H1 (cell line): ENCODE results near the gene BEAN1. TPM values are rescaled to one million over a fixed set of nuclear protein-coding genes. Genes with fewer than 3 reads are reported as not detected.

ENCODE experiments used
- CTCF ChIA-PET: fragments of 300-600 bp; sonication (Branson Sonifier 250); formaldehyde crosslinking; loops from one replicate; lab custom pipeline; 2021; ENCODE audit not compliant: partially characterized antibody; lab: Charles Lee
- POLR2A ChIA-PET: fragments of 300-600 bp; sonication (Branson Sonifier 250); formaldehyde crosslinking; loops from one replicate; lab custom pipeline; 2021; ENCODE audit warnings: inconsistent platforms; ENCODE audit not compliant: partially characterized antibody; lab: Charles Lee
- DNase-seq, 2 experiments: peaks; one replicate each; pipeline versions ENCODE4 v3.0.0 to v3.0.0-alpha.2; 2010 to 2022; ENCODE audit warnings: low spot score in 2 of 2, low read depth in 1 of 2, mixed read lengths in 1 of 2
- FAIRE-seq: peaks from 2 replicates; lab custom pipeline; 2011; peaks lifted over from hg19 to GRCh38; lab: Jason Lieb, UNC
- H2AFZ ChIP-seq: 2 replicates; pipeline ENCODE4 v1.8.1; 2012; ENCODE audit warnings: low read length, inconsistent platforms
- H2AK5ac ChIP-seq: 2 replicates; pipeline ENCODE4 v1.6.1; 2013; ENCODE audit warnings: low read depth, low read length
- H2BK120ac ChIP-seq: replicated peaks from 2 replicates; pipeline ENCODE3; 2013; ENCODE audit warnings: low read depth, low read length, inconsistent platforms
- H2BK12ac ChIP-seq: 2 replicates; pipeline ENCODE4 v1.6.1; 2013; ENCODE audit warnings: low read depth, low read length
- H2BK15ac ChIP-seq: 2 replicates; pipeline ENCODE4 v1.6.1; 2013; ENCODE audit warnings: low read length
- H2BK20ac ChIP-seq: 2 replicates; pipeline ENCODE4 v1.6.1; 2013; ENCODE audit warnings: low read length
- H2BK5ac ChIP-seq: 2 replicates; pipeline ENCODE4 v1.6.1; 2013; ENCODE audit warnings: low read depth, low read length
- H3K14ac ChIP-seq: 2 replicates; pipeline ENCODE4 v1.6.1; 2013; ENCODE audit warnings: inconsistent platforms; ENCODE audit not compliant: insufficient read length
- H3K18ac ChIP-seq: 2 replicates; pipeline ENCODE4 v1.6.1; 2013; ENCODE audit warnings: low read length; ENCODE audit errors: extremely low read depth
- H3K23ac ChIP-seq: 2 replicates; pipeline ENCODE4 v1.6.1; 2013; ENCODE audit warnings: inconsistent platforms; ENCODE audit not compliant: insufficient read length
- H3K23me2 ChIP-seq: 2 replicates; pipeline ENCODE4 v1.6.1; 2013; ENCODE audit warnings: low read depth, low read length
- H3K27ac ChIP-seq: 2 replicates; pipeline ENCODE4 v1.6.1; 2011; ENCODE audit warnings: low read depth, low read length, inconsistent platforms
- H3K27me3 ChIP-seq, 4 experiments: replicated peaks in 1 of 4; 1 replicate in 1 of 4; 2 replicates in 3 of 4; pipeline versions ENCODE4 v1.6.1 to v1.8.1; 2011 to 2013; ENCODE audit warnings: low read length in 3 of 4, mild to moderate bottlenecking in 3 of 4, inconsistent platforms in 2 of 4, mixed read lengths in 2 of 4, moderate library complexity in 1 of 4; ENCODE audit not compliant: control insufficient read depth in 3 of 4, insufficient read depth in 3 of 4; ENCODE audit errors: extremely low read depth in 1 of 4
- H3K36me3 ChIP-seq, 4 experiments: 2 replicates each; pipeline versions ENCODE4 v1.6.1 to v1.8.1; 2011 to 2013; ENCODE audit warnings: mild to moderate bottlenecking in 4 of 4, low read length in 3 of 4, moderate library complexity in 2 of 4, control low read depth in 1 of 4, inconsistent platforms in 1 of 4; ENCODE audit not compliant: insufficient read depth in 4 of 4, control insufficient read depth in 2 of 4
- H3K4ac ChIP-seq: replicated peaks from 2 replicates; pipeline ENCODE3; 2013; ENCODE audit warnings: low read length, low read depth, mixed read lengths, inconsistent platforms; ENCODE audit not compliant: insufficient read length
- H3K4me1 ChIP-seq, 4 experiments: replicated peaks in 1 of 4; 1 replicate in 1 of 4; 2 replicates in 3 of 4; pipeline versions ENCODE4 v1.6.1 to v1.8.1; 2011 to 2013; ENCODE audit warnings: low read length in 3 of 4, inconsistent platforms in 2 of 4, mixed read lengths in 1 of 4; ENCODE audit not compliant: insufficient read depth in 4 of 4, control insufficient read depth in 3 of 4
- H3K4me2 ChIP-seq, 2 experiments: 2 replicates each; pipeline versions ENCODE4 v1.6.1 to v1.8.1; 2011 to 2013; ENCODE audit warnings: low read depth in 2 of 2, low read length in 2 of 2, control low read depth in 1 of 2, inconsistent platforms in 1 of 2, mild to moderate bottlenecking in 1 of 2; ENCODE audit not compliant: insufficient read depth in 1 of 2
- H3K4me3 ChIP-seq, 4 experiments: fragments of 200-600, 300-600 bp in 1 of 4; sonication (generic), shearing (Covaris generic), sonication (Bioruptor Twin) in 1 of 4; 2 replicates each; pipeline versions ENCODE4 v1.5.1 to v1.8.1; 2011 to 2016; ENCODE audit warnings: low read length in 4 of 4, low read depth in 3 of 4, control low read depth in 2 of 4, inconsistent platforms in 2 of 4, mild to moderate bottlenecking in 2 of 4, mixed read lengths in 1 of 4, moderate library complexity in 1 of 4; ENCODE audit not compliant: insufficient read depth in 2 of 4; ENCODE audit errors: extremely low read depth in 1 of 4
- H3K56ac ChIP-seq: replicated peaks from 2 replicates; pipeline ENCODE3; 2013; ENCODE audit warnings: low read depth, mild to moderate bottlenecking, mixed read lengths, low read length, inconsistent platforms; ENCODE audit not compliant: insufficient read length
- H3K79me1 ChIP-seq: 2 replicates; pipeline ENCODE4 v1.6.1; 2013; ENCODE audit warnings: low read depth, low read length, control low read depth
- H3K79me2 ChIP-seq, 2 experiments: 2 replicates each; pipeline versions ENCODE4 v1.6.1 to v1.8.1; 2012 to 2013; ENCODE audit warnings: low read length in 2 of 2, mild to moderate bottlenecking in 2 of 2, inconsistent platforms in 1 of 2; ENCODE audit not compliant: insufficient read depth in 2 of 2, control insufficient read depth in 1 of 2
- H3K9ac ChIP-seq, 4 experiments: replicated peaks in 1 of 4; 1 replicate in 1 of 4; 2 replicates in 3 of 4; pipeline versions ENCODE4 v1.6.1 to v1.8.1; 2011 to 2013; ENCODE audit warnings: low read depth in 3 of 4, low read length in 3 of 4, control low read depth in 2 of 4, mild to moderate bottlenecking in 2 of 4, moderate library complexity in 2 of 4, inconsistent platforms in 1 of 4; ENCODE audit errors: extremely low read depth in 1 of 4
- H3K9me3 ChIP-seq, 2 experiments: 2 replicates each; pipeline versions ENCODE4 v1.6.1 to v1.8.1; 2012 to 2013; ENCODE audit warnings: mild to moderate bottlenecking in 2 of 2, moderate library complexity in 2 of 2, control low read depth in 1 of 2, inconsistent platforms in 1 of 2, low read depth in 1 of 2, low read length in 1 of 2, mixed read lengths in 1 of 2; ENCODE audit not compliant: insufficient read depth in 2 of 2
- H4K20me1 ChIP-seq, 2 experiments: replicated peaks in 1 of 2; 2 replicates each; pipeline versions ENCODE3 to v1.8.1; 2011 to 2013; ENCODE audit warnings: inconsistent platforms in 2 of 2, low read length in 2 of 2, mild to moderate bottlenecking in 1 of 2; ENCODE audit not compliant: insufficient read depth in 2 of 2, control insufficient read depth in 1 of 2
- H4K5ac ChIP-seq: 2 replicates; pipeline ENCODE4 v1.6.1; 2013; ENCODE audit warnings: low read length, low read depth, mixed read lengths, inconsistent platforms; ENCODE audit not compliant: insufficient read length
- H4K8ac ChIP-seq: 2 replicates; pipeline ENCODE4 v1.8.0; 2013; ENCODE audit warnings: mild to moderate bottlenecking, moderate library complexity, low read length, inconsistent platforms; ENCODE audit not compliant: insufficient read depth; ENCODE audit errors: extremely low read depth
- H4K91ac ChIP-seq: replicated peaks from 2 replicates; pipeline ENCODE3; 2013; ENCODE audit warnings: low read length, mixed read lengths, inconsistent platforms; ENCODE audit not compliant: insufficient read length
- NRF1 ChIP-seq: IDR thresholded peaks from 2 replicates; pipeline ENCODE4 v1.6.1; 2011; ENCODE audit warnings: mild to moderate bottlenecking, low read depth, low read length, improper control_type of control experiment
- WGBS, 2 experiments: shearing (Covaris generic) in 1 of 2; methylation state at CpG; one replicate each; pipeline versions ENCODE4 v1.1.6 to v1.1.7; 2013 to 2015; ENCODE audit warnings: low lambda C conversion rate in 2 of 2, mixed read lengths in 2 of 2, inconsistent platforms in 1 of 2, low coverage in 1 of 2, missing lambda C conversion rate in 1 of 2; ENCODE audit not compliant: insufficient replicate concordance in 2 of 2, insufficient coverage in 1 of 2, insufficient read length in 1 of 2; ENCODE audit errors: extremely low coverage in 1 of 2, missing lambda C conversion rate in 1 of 2; 5-methylcytosine and 5-hydroxymethylcytosine counted together
- polyA plus RNA-seq, 7 experiments: library from polyadenylated mRNA; depleted of rRNA in 3 of 7; stranded (reverse) in 5 of 7; unstranded in 2 of 7; fragments of >200 nt in 5 of 7; fragments of 200-250 nt in 2 of 7; gene quantifications; 1 replicate in 5 of 7; 2 replicates in 1 of 7; 4 replicates in 1 of 7; pipeline versions ENCODE4 v1.2.1 to v1.2.3, GENCODE V29; 2011 to 2013; ENCODE audit warnings: missing spikeins in 2 of 7, mixed read lengths in 2 of 7
- total RNA-seq: library from RNA; stranded (reverse); fragmentation: NEBNext Ultra II Directional; extraction: Animal tissue kit (Norgen Biotek cat#: 25700); gene quantifications from 2 replicates; pipeline ENCODE4 v1.2.1, GENCODE V29; 2021
- TF ChIP-seq, protein P1 (sequence below): IDR thresholded peaks from 2 replicates; pipeline ENCODE4 v1.6.1; 2012; ENCODE audit warnings: low read length, inconsistent platforms

The BEAN1 gene
- total and polyA plus RNA-seq, 2 of the 8 experiments (the other 6 are each of a cell fraction or from before 2014, with no cell fraction given) = 0.08 TPM; not detected in 1

DNA sequence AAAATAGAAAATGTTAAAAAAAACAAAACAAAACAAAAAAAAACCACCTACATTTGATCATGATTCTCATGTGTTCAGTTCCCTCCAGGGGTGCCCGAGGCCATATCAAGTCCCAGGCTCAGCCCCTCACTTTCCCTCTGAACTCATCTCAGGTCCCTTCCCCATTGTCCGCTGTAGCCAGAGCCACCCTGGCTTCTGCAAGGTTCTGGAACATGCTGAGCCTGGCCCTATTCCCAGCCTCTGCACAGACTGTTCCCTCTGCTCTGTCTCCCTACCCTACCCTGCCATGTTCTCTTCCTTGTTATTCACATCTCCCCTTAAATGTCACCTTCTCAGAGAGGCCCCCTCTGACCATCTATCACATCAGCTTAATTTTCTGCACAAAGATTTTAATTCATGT is 75.9 kb downstream of the BEAN1 start:
- Histone ChIP-seq H4K20me1 (no peaks in the 10 kb centered on the region), H3K4me2 (no peak overlapping the region), H3K27ac (no peak overlapping the region), H2BK5ac (no peak overlapping the region), H3K79me2 (no peaks in the 10 kb centered on the region), H3K4me3 (no peak overlapping the region), H2AK5ac (no peak overlapping the region), H3K4ac (no peak overlapping the region), H2AFZ (no peak overlapping the region), H2BK20ac (no peak overlapping the region), H3K4me1 (peaks cover 0 to 2% (median 0%) of the 10 kb centered on the region in 4 experiments; a peak in 1 of 7 replicates), H4K8ac (no peak overlapping the region), H3K9ac (no peak overlapping the region), H4K91ac (no peak overlapping the region), H3K14ac (no peak overlapping the region), H3K23ac (no peak overlapping the region), H2BK120ac (no peak overlapping the region), H3K23me2 (no peaks in the 10 kb centered on the region), H3K9me3 (no peaks in the 10 kb centered on the region), H3K79me1 (no peaks in the 10 kb centered on the region), H3K27me3 (no peaks in the 10 kb centered on the region), H2BK15ac (no peak overlapping the region), H3K36me3 (no peaks in the 10 kb centered on the region), H2BK12ac (no peak overlapping the region), H3K56ac (no peak overlapping the region), H3K18ac (no peak overlapping the region), H4K5ac (no peak overlapping the region)
- 90% methylated on average over 2 of the region's 2 CpGs; no CpG with 5 or more reads in 1 of the 2 experiments for WGBS, 2 experiments
- DNase-seq (no peak), FAIRE-seq (no peak)
- TF ChIP-seq, protein P1, sequence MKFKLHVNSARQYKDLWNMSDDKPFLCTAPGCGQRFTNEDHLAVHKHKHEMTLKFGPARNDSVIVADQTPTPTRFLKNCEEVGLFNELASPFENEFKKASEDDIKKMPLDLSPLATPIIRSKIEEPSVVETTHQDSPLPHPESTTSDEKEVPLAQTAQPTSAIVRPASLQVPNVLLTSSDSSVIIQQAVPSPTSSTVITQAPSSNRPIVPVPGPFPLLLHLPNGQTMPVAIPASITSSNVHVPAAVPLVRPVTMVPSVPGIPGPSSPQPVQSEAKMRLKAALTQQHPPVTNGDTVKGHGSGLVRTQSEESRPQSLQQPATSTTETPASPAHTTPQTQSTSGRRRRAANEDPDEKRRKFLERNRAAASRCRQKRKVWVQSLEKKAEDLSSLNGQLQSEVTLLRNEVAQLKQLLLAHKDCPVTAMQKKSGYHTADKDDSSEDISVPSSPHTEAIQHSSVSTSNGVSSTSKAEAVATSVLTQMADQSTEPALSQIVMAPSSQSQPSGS = no peak
- TF ChIP-seq NRF1 = no peak
- POLR2A ChIA-PET = interaction anchor here (1.2 kb wide), 1 partner anchor 14 kb away, joined by 3 read pairs; no protein-coding TSS in a partner anchor
- CTCF ChIA-PET = interaction anchor here (1.0 to 1.1 kb wide), 3 partner anchors 9 to 87 kb away, joined by 3 to 4 read pairs (median 3); no protein-coding TSS in a partner anchor
